Islet precursor cell (in vitro differentiated cells): ENCODE data around the gene MED28.
"Not testable (repeated sequence)": the region's sequence is repeated elsewhere in the genome, so short reads cannot be mapped to it uniquely, and the experiment has no call there.

Experiments used
- DNase-seq: peaks from one replicate; pipeline ENCODE4 v3.0.0-alpha.2; 2018

The MED28 gene

DNA sequence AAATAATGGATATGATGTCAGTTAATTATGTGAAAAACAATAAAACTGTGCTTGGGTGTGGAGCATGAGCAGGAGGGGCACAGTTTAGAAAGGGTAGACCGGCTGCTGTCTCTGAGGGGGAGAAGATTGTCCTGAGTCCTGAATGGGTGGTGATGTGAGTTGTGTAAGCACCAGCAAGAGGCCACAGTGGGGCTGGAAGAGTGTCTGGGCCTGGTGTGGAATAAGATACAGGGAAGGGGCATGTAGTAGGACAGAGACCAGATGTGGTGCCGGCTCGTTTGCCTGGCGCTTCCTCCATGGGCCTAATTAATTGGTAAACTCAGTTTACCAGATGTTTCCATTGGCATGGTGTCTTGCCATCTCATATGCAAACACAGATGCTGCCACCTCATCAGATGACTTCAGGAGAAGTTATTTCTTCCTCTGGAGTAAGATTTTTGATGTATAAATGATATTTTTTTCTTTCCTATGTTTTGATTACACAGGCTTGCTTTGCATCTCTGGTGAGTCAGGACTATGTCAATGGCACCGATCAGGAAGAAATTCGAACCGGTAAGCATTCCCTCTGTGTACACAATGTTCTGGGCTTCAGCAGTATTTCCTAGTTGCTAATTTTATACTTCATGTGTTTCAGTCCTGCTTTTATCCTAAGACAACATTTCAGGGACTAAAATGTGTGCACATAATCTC lies 5.1 kb downstream of the MED28 start:
- no peak for DNase-seq

DNA sequence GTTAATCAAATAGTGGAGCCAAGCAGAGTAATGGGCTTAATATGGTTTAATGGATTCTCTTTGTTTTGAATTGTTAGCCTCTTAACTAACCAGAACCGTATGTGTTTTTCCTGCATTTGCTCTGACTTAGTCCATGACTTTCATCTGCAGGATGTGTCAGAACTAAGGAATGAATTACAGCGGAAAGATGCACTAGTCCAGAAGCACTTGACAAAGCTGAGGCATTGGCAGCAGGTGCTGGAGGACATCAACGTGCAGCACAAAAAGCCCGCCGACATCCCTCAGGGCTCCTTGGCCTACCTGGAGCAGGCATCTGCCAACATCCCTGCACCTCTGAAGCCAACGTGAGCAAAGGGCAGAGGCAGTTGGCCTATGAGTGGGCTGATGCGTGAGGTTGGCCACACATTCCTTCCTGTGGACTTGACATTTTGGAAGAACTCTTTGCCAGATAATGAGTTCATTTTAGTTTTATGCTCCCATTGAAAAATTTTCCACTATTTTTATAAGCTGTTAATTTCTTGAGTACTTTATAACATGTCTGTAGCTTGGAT lies 9.1 kb downstream of the MED28 start:
- no peak for DNase-seq

DNA sequence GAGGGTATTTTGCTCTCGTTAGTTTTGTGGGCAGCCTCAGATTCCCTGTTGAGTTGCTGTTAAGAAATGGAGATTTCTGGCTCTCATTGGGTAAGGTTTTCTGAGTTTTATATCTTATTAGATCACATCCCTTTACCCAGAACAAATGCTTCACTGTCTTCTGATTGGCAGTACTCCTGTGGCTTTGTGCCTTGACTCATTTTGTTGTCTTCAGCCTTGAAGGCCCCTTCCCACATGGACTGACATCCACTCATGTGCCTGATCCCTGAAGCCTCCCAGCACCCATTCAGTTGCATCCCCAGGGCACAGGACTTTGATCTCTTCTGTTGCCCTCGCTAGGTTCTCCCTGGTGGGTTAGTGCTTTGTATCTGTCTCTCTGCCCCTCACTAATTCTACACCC lies 10.4 kb downstream of the MED28 start:
- DNase-seq, result no peak

DNA sequence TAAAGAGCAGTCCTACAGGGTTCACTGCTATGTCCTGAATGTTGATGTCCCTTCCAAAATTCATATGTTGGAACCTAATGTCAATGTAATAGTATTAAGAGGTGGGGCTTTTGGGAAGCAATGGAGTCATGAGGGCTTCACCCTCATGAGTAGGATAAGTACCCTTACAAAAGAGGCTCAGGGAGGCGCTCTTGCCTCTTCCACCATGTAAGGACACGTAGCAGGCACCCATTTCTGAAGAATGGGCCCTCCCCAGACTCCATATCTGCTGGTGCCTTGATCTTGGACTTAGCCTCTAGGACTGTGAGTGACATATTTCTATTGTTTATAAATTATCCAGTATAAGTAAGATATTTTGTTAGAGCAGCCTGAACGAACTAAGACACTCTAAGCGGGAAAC lies 15.8 kb downstream of the MED28 start:
- no peak for DNase-seq

DNA sequence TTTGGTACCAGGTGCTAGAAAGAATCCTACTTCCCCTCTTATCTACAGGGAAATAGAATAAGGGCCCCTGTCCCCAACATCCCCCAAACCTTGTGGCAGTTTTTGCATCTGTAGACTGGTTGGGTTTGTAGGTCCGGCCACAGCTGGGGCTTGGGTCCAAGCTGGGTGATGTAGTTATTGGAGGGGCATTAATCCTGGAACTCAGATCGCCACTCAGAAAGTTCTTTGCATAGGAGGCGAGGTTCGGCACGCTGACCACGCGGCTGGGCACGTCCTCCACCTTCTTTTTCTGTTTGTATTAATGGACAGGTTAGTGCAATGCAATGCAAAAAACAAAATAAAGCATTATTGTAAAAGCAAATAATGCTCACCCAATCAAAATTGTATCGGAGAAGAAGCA lies 19.2 kb downstream of the MED28 start:
- DNase-seq, result no peak

DNA sequence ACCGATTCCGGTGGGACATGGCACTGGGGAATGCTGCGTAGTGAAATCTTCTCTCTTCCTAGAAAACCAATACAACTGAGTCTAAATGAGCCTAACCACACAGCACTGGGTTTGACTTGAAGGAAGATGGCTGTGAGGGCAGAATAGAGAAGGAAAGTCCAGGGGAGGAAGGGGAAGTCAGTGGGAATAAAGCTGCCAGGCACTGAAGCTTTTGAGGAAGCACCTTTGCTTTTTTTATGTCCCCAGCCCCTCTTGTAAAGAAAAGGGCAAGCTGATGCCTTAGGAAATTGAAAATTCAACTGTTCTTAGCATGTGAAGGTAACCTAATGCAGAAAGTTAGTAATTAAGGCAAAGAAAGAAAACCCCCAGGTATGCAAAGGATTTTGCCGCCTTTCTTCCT lies 20.6 kb downstream of the MED28 start:
- DNase-seq, result no peak

DNA sequence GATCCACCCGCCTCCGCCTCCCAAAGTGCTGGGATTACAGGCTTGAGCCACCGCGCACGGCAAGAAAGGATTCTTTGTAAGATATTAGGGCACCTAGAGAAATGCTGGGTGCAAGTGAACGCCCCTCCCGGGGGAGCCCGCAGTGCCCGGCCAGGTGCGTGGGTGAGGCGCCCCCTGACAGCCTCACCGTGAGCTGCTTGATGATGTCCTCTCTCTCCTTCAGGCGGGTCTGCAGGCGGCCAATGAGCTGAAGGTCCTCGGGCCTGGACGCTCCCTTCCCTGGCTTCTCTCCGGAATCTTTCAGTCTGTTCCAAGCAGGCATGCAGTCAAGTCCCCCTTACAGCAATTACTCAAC lies 21.9 kb downstream of the MED28 start:
- DNase-seq, result no peak

DNA sequence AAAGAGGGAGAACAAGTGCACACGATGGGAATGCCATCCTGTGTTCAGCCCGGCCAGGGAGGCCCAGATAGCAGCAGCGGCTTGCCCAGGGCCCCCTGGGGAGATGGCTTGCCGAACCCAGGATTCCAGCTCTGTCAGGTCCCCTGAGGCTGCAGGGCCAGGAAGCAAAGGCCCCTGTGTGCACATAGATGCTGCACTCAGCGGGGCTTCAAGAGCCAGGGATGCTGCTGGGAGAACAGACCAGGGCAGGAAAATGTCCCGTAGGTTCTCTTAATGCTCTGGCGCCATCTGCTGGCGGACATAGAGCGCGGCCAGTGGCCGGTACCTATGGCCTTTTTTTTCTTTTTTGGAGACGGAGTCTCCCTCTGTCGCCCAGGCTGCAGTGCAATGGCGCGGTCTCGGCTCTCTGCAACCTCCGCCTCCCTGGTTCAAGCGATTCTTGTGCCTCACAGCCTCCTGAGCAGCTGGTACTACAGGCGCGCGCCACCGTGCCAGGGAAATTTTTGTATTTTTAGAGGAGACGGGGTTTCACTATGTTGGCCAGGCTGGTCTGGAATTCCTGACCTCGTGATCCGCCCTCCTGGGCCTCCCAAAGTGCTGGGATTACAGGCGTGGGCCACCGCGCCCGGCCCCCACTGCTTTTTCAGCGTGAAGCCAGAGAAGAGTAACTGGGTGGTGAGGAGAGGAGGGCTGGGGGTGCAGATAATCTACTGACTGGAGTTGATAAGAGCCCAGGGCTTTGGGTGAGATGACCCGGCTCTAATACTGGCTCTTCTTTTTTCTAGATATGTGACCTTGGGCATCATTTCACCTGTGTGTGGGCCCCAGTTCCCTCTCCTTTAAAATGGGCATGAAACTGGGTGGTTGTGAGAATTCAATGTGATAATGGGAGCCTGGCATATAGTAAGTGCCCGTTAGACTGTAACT lies 22.5 kb downstream of the MED28 start:
- DNase-seq, result peak; percentile 91

DNA sequence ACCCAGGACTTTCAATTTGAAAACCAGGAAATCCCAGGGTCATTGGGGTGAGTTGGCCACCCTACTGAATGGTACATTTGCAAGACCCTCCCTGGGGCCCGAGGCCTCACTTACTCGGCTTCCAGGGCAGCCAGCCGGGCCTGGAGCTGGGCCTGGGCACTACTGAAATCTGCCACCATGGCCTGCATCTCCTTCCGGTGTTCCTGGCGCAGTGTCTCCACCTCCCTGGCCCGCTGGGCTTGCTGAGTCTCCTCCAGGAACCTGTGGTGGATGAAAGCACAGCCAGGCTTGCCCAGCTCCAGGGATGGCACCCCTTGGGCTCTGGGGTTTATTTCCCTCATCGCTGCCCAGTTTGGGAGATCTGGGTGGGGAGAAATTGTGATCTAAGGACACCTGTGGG lies 24.7 kb downstream of the MED28 start:
- no peak for DNase-seq

DNA sequence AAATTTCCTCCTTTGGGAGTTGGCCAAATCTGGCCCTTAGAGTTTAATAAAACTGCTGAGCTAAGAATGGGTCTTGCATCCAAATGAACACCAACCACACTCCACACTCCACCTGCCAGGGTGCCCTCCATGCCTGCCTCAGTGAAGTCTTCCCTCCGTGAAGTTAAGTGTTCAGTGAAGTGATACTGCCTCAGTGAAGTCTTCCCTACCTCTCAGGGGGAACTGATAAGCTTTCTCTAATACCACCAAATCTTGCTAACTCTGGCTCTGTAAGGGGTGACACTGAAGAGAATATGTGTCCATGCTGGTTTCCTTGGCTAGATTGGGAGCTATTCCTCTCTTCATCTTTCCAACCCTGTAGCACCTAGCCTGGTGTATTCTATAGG lies 27.9 kb downstream of the MED28 start:
- DNase-seq, result no peak

DNA sequence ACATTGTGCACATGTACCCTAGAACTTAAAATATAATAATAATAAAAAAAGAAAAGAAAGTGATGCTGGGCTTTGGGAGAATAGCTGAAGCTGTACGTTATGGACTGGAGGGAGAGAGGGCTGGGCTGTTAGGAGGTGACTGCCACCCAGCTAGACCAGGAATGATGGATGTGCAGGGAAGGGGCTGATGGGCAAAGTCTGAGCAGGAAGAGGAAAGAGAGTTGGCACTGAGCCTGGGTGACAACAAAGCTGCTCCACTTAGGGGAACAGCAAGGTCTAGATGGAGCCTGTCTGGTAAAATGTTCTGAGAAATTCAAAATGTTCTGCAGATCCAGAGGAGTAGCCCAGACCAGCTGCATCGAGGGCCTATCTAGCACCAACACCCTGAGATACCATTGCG lies 32.3 kb downstream of the MED28 start:
- DNase-seq, result no peak

DNA sequence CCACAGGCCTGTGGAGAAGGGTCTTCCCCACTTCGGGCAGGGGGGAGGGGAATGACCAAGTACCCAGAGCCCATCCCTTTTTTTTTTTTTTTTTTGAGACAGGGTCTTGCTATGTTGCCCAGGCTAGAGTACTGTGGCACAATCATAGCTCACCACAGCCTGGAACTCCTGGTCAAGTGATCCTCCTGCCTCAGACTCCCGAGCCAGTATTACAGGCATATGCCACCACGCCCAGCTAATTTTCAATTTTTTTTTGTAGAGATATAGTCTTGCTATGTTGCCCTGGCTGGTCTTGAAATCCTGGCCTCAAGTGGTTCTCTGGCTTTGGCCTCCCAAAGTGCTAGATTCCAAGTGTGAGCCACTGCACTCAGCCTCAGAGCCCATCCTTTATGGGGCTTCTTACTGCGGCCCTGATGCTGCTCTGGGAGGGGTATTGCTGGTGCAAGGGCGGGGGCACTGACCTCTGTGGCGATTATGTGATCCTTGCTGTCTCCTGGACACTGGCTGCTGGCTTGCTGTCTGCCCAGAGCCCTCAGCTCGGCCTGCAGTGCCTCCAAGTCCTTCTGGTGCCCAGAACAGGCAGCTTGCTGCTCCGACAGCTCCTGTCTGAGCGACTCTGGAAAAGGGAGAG lies 32.9 kb downstream of the MED28 start:
- no peak for DNase-seq

DNA sequence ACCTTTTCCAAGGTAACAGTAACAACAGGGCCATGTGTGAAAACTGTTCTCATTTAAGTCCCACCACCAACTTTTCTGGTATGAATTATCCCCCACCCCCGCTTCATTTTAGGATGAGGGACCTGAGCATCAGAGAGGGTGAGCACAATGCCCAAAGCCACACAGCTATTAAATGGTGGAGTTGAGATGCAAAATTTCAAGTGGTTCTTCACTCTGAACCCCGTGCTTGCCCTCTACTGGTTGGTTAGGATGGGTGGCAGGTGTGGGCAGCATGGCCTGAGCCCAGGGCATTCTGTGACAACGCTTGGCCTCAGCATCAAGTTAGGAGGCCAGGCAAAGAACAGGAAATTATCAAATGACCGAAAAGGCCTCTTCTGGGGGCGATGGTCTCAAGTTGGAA lies 33.5 kb downstream of the MED28 start:
- DNase-seq, result no peak

DNA sequence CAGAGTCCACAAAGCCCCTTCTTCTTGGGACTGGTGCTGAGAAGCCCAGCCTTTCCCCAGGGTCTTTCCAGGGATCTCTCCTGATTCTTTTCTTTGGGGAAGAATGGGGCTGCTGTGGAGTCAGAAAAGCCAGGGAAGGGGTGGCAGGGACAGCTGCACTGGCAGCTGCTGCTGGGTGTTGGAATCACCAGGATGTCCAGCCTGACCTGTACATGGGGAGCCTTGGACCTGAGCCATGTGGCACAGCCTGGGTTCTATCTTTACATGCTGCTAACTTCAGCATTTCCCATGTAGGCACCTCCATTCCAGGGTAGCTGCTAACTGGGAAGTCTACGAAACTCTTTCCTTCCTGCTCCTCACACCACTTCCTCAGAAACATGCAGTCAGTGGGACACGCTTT lies 36.0 kb downstream of the MED28 start:
- no peak for DNase-seq

DNA sequence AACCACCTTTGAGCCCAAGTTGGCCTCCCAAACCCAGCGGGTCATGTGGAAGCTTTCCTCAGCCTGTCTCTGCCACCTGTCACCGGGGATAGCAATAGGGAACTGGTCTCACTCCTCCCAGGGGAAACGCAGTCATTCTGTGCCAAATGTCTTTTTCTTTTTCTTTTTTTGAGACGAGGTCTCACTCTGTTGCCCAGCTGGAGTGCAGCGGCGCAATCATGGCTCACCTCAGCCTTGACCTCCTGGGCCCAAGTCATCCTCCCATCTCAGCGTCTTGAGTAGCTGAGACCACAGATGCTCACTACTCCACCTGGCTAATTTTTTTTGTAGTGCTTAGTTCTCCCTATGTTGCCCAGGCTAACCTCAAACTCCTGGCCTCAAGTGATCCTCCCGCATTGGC lies 40.3 kb downstream of the MED28 start:
- no peak for DNase-seq

DNA sequence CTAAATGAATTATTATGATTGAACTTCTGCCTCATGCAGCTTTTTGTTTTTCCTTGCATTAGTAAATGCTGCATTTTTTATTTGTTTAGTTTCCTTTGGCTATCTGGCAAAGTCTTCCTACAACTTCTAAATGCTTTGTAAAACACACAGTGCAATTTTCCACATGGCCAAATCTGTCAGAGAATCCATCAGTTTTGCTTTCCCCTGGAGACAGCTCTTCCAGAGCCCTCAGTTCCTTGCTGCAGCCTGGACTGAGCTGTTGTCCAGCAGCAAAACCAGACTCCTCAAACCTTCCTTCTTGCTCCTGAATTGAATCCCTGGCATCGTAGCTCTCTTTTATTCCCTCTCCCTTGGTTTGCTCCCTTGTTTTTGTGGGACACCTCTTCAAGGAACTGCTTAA lies 42.6 kb downstream of the MED28 start:
- DNase-seq, result no peak

DNA sequence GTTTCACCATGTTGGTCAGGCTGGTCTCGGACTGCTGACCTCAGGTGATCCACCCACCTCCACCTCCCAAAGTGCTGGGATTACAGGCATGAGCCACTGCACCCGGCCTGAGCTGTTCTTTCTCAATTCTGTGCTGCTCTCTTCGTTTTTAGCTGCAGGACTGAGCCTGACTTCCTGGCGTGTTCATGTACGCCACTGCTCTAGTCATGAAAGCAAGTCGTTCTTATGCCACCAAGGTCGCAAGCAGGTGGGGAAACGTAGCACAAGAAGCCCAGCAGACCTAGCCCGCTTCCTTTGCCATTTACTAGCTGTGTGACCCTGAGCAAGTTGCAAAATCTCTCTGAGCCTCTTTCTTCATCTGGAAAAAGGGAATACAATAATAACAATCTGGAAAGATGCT lies 43.4 kb downstream of the MED28 start:
- no peak for DNase-seq

DNA sequence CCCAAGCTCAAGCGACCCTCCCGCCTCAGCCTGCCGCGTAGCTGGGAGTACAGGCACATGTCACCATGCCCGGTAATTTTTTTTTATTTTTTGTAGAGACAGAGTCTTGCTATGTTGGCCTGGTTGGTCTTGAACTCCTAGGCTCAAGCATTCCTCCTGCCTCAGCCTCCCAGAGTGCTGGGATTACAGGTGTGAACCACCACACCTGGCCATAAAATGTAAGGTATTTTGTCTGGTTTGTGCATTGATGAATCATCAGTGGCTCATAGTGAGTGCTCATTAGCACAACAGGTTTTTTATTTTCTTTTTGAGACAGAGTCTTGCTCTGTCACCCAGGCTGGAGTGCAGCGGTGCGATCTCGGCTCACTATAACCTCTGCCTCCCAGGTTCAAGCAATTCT lies 44.8 kb downstream of the MED28 start:
- DNase-seq, result not testable (repeated sequence)

DNA sequence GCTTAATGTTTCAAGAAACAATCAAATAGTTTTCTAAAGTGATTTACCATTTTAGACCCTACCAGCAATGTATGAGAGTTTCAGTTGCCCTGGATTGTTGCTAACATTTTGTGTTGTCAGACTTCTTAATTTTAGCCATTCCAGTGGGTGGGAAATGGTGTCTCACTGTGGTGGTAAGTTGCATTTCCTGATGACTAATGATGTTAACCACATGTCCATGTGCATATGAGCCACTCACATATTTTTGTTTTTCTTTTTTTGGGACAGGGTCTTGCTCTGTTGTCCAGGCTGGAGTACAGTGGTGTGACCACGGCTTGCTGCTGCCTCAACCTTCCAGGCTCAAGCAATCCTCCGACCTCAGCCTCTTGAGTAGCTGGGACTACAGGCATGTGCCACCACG lies 48.3 kb downstream of the MED28 start:
- DNase-seq, result no peak

DNA sequence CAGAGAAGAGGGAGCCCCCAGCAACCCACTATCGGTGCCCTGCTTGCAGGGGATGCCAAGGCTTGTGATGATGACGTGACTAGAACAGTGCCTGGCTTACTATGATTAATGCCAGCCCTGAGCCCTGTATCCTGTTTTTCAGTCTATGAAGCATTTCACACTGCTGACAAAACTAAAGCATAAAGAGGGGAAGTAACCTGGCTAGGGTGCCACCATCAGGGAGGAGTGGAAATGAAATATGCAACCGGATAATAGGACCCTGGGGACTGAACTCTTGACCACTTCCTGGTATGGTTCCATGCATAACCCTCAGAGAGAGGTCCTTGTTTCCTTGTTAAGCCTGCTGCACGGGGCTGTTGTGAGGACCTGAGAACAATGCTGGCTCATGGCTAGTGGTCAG lies 50.3 kb downstream of the MED28 start:
- peak; percentile 34 for DNase-seq

DNA sequence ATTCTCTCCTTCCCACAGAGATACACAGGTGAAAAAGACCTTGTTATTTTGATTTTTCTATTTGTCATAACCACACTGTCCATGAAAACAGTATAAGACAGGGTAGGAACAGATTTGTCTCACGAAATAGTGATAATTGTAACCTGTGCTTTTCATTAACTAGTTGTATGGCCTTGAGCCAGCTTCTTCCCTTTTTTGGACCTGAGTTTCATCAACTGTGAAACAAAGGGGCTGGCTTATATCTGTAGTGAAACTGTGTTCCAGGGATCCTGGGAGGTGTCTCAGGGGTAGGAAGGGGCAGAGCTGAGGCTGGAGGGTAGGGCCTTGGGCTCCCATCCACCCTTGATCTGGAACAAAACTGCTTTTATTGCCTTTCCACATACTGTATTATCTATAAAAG lies 50.9 kb downstream of the MED28 start:
- DNase-seq, result no peak

DNA sequence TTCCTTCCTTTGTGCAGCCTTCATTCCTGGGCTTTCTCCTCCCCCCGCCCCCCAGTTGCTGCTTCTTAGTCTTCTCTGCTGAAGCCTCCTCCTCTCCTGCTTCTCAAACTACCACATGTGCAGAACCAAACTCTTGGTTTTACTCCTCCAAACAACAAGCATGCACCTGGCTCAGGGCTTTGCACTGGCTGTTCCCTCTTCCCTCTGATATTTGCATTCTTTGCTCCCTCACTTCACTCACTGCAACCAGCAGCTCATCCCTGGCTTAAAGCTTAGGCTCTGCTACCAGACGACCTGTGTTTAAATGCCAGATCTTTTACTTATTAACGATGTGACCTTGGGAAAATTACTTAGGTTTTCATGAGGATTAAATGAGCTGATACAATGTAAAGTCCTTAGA lies 51.4 kb downstream of the MED28 start:
- no peak for DNase-seq

DNA sequence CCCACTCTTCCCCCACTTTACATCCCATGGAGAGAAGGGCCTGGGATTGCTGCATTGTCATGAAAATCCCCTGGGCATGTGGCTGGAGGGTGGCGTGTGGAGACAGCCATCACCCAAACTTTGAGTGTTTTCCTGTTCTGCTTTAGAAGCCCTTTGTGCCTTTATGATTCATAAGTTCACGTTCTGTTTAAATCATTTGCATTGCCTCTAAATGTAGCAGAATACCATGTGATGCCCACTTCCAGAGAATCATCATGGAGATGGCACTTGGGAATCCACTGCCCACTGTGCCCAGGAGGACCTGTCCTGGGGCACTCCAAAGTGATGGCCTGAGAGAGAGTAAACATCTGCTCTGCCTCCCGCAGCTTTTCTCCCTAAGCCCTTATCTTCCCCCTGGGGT lies 52.8 kb downstream of the MED28 start:
- DNase-seq, result no peak

DNA sequence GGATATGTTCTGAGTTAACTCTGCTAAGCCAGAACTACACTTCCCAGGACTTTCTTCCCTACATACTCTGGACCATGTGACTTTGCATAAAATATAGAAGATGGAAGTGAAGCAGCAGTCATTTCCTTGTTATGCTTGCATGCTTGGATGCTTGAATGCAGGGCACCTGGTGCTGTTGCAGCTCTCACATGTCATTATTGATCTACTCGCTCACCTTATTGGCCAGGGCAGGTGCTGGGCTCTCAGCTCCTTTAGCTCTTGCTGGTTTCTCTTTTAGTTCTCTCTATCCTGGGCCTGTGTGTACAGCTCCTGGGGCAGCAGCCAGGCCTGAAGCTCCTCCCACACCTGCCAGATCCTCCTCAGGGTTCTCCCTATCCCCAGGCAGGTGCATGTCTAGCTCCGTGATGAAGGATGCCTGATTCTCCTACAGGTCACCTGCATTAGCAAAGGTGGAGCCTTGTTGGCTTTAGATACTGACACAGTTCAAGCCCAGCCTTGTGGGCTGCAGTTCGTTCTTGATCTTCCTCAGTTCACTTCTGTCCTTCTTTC lies 53.3 kb downstream of the MED28 start:
- no peak for DNase-seq
